Stimulated activated CD4-positive, alpha-beta T cell treated with anti-CD3 and anti-CD28 coated beads, Interleukin-2, amount 100 ng/mL, for 4 hours (primary cell): ENCODE data around the gene ZC3H14.

ENCODE experiments used
- DNase-seq: peaks from one replicate; pipeline ENCODE4 v3.0.0-alpha.2; 2020; ENCODE audit warnings: low read depth

Gene ZC3H14

GRCh38 chr14:88604212-88604611, 41.4 kb downstream of the ZC3H14 start:
- no peak for DNase-seq

- no peak for DNase-seq
Observed at GRCh38 chr14:88605594-88605993, 42.8 kb downstream of the ZC3H14 start.

DNA sequence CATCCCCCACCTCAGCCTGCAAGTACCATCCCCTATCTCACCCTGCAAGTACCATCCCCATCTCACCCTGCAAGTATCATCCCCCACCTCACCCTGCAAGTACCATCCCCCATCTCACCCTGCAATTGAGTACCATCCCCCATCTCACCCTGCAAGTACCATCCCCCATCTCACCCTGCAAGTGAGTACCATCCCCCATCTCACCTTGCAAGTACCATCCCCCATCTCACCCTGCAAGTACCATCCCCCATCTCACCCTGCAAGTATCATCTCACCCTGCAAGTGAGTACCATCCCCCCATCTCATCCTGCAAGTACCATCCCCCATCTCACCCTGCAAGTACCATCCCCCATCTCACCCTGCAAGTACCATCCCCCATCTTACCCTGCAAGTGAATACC, 45.0 kb downstream of the ZC3H14 start:
- DNase-seq = no peak

DNA sequence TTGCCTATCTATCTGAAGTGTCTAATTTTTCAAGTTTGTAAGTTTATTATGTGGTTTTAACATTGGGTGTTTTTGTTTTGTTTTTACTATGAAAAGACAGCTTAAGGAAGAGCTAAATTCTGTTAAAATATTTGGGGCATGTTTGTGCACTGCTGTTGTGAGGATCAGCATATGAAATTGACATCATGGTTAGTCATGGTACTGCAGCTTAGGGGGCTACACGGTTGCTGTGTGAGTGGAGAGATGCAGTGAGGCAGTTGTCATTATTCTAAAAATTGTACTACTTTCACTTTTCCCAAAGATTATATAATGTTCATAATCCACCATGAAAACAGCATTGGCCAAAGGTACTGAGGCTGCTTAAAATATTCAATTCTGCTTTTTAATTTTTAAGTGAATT, 49.0 kb downstream of the ZC3H14 start:
- no peak for DNase-seq

- DNase-seq = no peak
Observed at GRCh38 chr14:88612981-88613380, 50.1 kb downstream of the ZC3H14 start.

GRCh38 chr14:88613552-88614010, 50.7 kb downstream of the ZC3H14 start:
- DNase-seq = no peak

DNA sequence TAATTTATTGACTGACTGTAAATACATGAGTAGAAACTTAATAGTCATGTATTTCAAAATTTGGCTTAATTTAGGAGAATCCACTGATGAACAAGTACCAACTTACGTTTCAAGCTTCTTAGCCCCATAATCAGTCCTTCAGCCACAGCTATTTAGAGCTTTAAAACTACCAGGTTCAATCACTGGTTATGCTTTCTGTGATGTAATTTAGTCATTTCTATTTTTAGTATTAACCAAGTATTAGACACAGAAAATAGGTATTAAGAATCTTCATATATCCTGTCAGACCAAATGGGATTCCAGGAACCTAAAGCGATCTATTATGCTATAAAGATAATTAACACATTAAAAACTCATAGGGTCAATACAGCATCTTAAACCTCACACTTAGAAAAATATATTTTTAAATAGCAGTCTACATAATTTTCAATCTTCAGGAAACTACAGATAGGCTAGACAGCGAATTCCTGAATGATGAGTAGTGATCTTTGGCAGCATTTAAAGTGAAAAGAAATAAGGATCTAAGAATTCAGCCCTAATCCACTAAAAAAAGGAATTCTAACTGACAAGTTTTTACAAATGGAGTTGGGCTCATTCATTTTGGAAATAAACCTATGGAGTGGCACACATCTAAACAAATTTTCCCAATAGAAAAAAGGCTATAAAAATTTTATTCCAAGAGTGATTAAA, 51.5 kb downstream of the ZC3H14 start:
- no peak for DNase-seq

GRCh38 chr14:88616697-88617096, 53.9 kb downstream of the ZC3H14 start:
- DNase-seq = no peak

GRCh38 chr14:88617479-88617878, 54.6 kb downstream of the ZC3H14 start:
- DNase-seq = no peak

- DNase-seq = no peak
Observed at GRCh38 chr14:88618476-88618875, 55.6 kb downstream of the ZC3H14 start.

DNA sequence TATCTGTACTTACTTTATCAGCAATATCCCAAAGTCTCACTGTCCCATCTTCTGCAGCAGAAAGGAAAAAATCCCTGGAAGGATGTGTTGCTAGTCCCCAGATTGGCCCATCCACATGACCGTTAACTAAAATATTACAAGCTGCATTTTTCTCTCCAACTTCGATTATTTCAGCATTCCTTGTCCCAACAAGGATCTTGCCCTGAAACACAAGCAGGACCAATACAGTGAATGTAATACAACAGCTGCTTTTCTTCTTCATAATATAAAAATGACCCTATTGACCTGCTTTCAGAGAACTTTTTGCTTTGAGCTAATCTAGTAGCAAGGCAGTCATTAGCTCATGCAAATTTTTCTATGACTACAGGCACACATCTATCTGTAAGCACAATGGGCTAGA, 58.3 kb downstream of the ZC3H14 start:
- DNase-seq = no peak

DNA sequence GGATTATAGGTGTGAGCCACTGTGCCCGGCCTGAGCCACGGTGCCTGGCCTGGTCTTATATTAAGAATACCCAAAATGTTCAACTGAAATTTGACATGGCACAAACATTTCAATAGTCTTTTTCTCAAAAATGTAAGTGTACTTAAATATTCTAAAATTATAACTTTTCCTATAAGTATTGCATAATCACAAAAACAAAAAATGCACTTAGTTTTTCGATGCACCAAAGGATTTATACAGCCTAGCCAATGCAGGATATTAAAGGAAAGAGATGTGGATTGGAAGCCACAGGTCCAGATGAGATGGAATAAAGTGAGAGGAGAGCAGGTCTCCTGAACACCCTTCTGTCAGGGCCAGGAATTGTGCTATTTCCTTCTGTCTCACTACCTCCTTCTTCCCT, 62.8 kb downstream of the ZC3H14 start:
- no peak for DNase-seq

- no peak for DNase-seq
Observed at GRCh38 chr14:88628033-88628432, 65.2 kb downstream of the ZC3H14 start.

- no peak for DNase-seq
Observed at GRCh38 chr14:88628462-88628861, 65.6 kb downstream of the ZC3H14 start.

DNA sequence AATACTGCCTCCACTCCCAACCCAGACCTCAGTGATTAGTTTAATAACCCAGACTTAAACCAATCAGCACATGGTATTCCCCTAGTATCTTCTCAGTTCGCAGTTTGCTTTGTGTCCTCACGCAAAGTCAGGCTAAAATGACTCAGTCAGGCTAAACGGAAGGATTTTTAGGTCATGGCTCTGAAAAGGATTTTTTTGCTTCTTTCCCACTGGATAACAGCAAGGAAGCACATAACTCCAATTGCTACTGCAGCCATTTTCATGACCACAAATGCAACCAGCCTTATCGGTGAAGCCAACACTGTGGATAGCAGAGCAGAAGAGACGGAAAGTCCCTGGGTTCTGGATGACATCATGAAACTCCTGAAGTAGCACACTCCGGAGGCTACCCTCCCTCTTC, 67.7 kb downstream of the ZC3H14 start:
- DNase-seq = no peak

GRCh38 chr14:88631091-88631490, 68.3 kb downstream of the ZC3H14 start:
- no peak for DNase-seq

- DNase-seq = no peak
Observed at GRCh38 chr14:88632512-88632911, 69.7 kb downstream of the ZC3H14 start.

DNA sequence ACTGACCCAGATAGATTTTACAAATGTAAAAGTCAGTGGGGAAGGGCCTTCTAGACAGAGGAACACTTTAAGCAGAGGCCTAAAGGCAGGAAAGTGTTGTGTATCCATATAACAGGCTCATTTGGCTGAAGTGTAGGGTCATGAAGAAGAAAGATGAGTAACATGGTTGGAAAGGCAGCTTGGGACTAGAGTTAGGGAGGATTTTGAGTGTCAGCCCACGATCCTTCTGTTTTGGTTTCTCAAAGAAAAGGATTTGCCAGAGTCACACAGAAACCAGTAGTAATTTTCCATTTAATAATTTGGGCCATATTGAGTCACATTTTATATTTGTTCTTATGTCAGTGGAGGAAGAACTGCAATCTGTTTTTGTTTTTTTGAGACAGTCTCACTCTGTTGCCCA, 76.4 kb downstream of the ZC3H14 start:
- no peak for DNase-seq

DNA sequence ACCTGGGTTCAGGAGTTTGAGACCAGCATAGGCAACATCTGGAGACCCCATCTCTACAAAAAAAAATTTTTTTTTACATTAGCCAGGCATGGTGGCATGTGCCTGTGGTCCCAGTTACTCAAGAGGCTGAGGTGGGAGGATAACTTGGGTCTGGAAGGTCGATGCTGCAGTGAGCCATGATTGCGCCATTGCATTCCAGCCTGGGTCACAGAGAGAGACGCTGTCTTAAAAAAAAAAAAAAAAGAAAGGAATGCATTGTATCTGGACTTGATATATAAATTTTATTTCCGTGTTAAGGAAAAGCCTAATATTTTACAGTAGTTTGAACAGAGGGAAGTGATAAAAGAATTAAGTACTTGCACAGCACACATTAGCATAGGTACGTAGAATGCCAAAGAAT, 97.2 kb downstream of the ZC3H14 start:
- no peak for DNase-seq

DNA sequence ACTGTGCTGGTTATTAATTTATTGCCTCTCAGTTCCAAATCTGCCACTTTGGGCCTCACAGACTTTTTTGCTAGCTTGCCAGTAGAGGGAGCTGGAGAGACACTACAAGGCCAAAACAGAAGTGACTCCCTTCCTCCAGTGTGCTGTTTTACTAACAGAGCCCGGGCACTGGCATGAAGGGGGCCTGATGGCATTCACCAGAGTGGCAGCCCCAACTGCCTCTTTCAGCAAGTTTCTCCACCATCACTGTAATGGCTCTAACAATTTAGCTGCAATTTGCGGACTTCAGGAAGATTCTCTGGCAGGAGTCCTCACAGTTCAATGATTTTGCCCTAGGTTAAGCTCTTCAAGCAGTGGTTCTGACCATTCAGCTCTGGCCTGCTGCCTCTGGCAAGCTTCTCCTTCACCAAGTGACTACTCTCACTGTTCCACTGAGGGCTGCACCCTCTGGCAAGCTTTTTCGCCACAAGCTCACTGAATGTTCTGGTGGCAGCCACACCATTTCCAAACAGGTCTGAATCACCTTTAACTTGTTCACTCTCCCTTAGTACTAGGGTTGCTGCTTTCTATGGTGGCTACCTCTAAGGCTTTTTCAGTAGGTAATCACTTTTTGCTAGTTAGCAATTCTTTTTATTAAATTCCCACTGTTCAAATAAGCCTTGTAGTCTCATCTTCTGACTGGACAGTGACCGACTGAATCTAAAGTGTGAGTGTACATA, 104.9 kb downstream of the ZC3H14 start:
- DNase-seq = peak; percentile 24

DNA sequence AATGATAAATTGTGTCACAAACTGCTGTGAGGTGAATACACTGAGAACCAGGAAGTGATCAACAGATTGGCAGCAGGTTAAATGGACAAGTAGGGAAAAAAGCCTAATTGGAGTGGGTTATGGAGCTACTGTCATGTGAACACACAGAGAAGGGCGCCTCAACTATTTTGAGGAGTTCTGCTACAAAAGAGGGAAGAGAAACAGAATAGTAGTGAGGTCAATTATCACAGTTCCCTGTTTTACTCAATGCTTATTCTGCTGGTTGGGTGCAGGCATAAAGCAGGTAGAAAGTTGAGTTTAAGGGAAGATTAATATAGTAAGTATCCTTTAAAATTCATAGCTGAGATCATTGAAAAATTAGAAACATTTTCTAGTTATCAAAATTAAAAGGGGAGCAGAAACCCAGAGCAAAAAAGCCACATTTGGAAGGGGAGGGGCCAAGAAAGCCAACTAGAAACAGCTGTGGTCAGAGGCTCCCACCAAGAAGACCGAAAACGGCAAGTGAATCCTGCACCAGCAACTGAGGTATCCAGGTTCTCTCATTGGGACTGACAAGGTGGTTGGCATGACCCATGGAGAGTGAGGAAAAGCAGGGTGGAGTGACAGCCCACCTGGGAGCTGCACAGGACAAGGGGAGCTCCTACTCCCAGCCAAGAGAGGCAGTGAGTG, 105.7 kb downstream of the ZC3H14 start:
- DNase-seq = no peak

- no peak for DNase-seq
Observed at GRCh38 chr14:88669346-88669745, 106.5 kb downstream of the ZC3H14 start.
